GM23338 (cell line): ENCODE measurements around the gene NBDY. TPM values are rescaled to one million over a fixed set of nuclear protein-coding genes. Genes with fewer than 3 reads are reported as not detected.

Experiments used
- ATAC-seq: fragments of 200-7000 bp; cut with Tn5 transposase; 3 replicates; pipeline ENCODE4 v1.9.1; 2020
- DNase-seq: peaks from one replicate; pipeline ENCODE4 v3.0.0-alpha.2; 2015; ENCODE audit warnings: low spot score
- H2AFZ ChIP-seq: fragments of 200-600 bp; sonication (generic); 2 replicates; pipeline ENCODE4 v1.8.0; 2016; ENCODE audit warnings: antibody characterized with exemption, mild to moderate bottlenecking, moderate library complexity
- H3F3A ChIP-seq: fragments of 200-600 bp; sonication (generic); replicated peaks from 2 replicates; pipeline ENCODE4 v1.8.0; 2017; ENCODE audit warnings: antibody characterized with exemption, mixed run types, low read depth
- H3K27ac ChIP-seq: fragments of 200-600 bp; sonication (generic); 2 replicates; pipeline ENCODE4 v1.6.1; 2016; ENCODE audit warnings: low read depth
- H3K27me3 ChIP-seq: fragments of 200-600 bp; sonication (generic); 2 replicates; pipeline ENCODE4 v1.8.0; 2016; ENCODE audit warnings: mild to moderate bottlenecking, mixed run types, moderate library complexity; ENCODE audit not compliant: insufficient read depth
- H3K36me3 ChIP-seq: fragments of 200-600 bp; sonication (generic); 2 replicates; pipeline ENCODE4 v1.8.0; 2016; ENCODE audit warnings: mild to moderate bottlenecking; ENCODE audit not compliant: insufficient read depth
- H3K4me1 ChIP-seq: fragments of 200-600 bp; sonication (generic); 2 replicates; pipeline ENCODE4 v1.8.0; 2016; ENCODE audit warnings: mild to moderate bottlenecking, moderate library complexity; ENCODE audit not compliant: insufficient read depth
- H3K4me2 ChIP-seq: fragments of 200-600 bp; sonication (generic); 2 replicates; pipeline ENCODE4 v1.7.1; 2017; ENCODE audit warnings: mixed run types
- H3K4me3 ChIP-seq: fragments of 200-600 bp; sonication (generic); 2 replicates; pipeline ENCODE4 v1.6.1; 2016; ENCODE audit warnings: mixed run types
- H3K79me2 ChIP-seq: fragments of 200-600 bp; sonication (generic); replicated peaks from 2 replicates; pipeline ENCODE4 v1.8.0; 2017; ENCODE audit warnings: mild to moderate bottlenecking; ENCODE audit not compliant: insufficient read depth
- H3K9me2 ChIP-seq: fragments of 200-600 bp; sonication (generic); 2 replicates; pipeline ENCODE4 v1.8.0; 2017; ENCODE audit not compliant: insufficient read depth
- H4K20me1 ChIP-seq: fragments of 200-600 bp; sonication (generic); replicated peaks from 2 replicates; pipeline ENCODE4 v1.8.0; 2017; ENCODE audit warnings: mild to moderate bottlenecking; ENCODE audit not compliant: insufficient read depth
- H3K27ac Mint-ChIP-seq: 2 replicates; pipeline ENCODE4 v1.8.0; 2020; ENCODE audit warnings: inconsistent platforms, mild to moderate bottlenecking, moderate library complexity, mixed read lengths
- H3K27me3 Mint-ChIP-seq: 3 replicates; pipeline ENCODE4 v1.8.0; 2022; ENCODE audit warnings: low read depth, mild to moderate bottlenecking, moderate library complexity, mixed read lengths, inconsistent platforms; ENCODE audit not compliant: insufficient read depth, poor library complexity
- H3K36me3 Mint-ChIP-seq: 3 replicates; pipeline ENCODE4 v1.8.0; 2021; ENCODE audit warnings: low read depth, mild to moderate bottlenecking, inconsistent platforms, moderate library complexity, mixed read lengths
- H3K4me1 Mint-ChIP-seq: 3 replicates; pipeline ENCODE4 v1.8.0; 2020; ENCODE audit warnings: mild to moderate bottlenecking, inconsistent platforms, mixed read lengths
- H3K4me3 Mint-ChIP-seq: 3 replicates; pipeline ENCODE4 v1.8.0; 2021; ENCODE audit warnings: moderate library complexity, mild to moderate bottlenecking, inconsistent platforms, mixed read lengths
- H3K9me3 Mint-ChIP-seq: 3 replicates; pipeline ENCODE4 v1.8.0; 2020; ENCODE audit warnings: moderate library complexity, mild to moderate bottlenecking, inconsistent platforms, mixed read lengths
- CREB1 ChIP-seq: fragments of 250-450 bp; sonication (Bioruptor Pico); IDR thresholded peaks from 2 replicates; pipeline ENCODE4 v1.5.0; 2020; ENCODE audit warnings: low read depth, mild to moderate bottlenecking, moderate library complexity
- CTCF ChIP-seq, 2 experiments: fragments of 200-600 bp in 1 of 2; sonication (generic) in 1 of 2; conservative IDR thresholded peaks; 2 replicates each; pipeline versions ENCODE4 v1.5.1 to v1.6.1; 2016 to 2017; ENCODE audit warnings: antibody characterized with exemption in 2 of 2, low read depth in 2 of 2, mild to moderate bottlenecking in 2 of 2, moderate library complexity in 1 of 2
- ETS1 ChIP-seq: IDR thresholded peaks from 2 replicates; pipeline ENCODE4 v1.6.1; 2016; ENCODE audit warnings: antibody characterized with exemption
- EZH2 ChIP-seq: fragments of 200-600 bp; sonication (generic); IDR thresholded peaks from one replicate; pipeline ENCODE4 v1.8.0; 2017; ENCODE audit warnings: antibody characterized with exemption, mild to moderate bottlenecking, low read depth; ENCODE audit not compliant: unreplicated experiment
- EZH2phosphoT487 ChIP-seq: fragments of 200-600 bp; sonication (generic); IDR thresholded peaks from one replicate; pipeline ENCODE4 v1.8.1; 2018; ENCODE audit warnings: antibody characterized with exemption; ENCODE audit not compliant: unreplicated experiment
- JUNB ChIP-seq: IDR thresholded peaks from one replicate; pipeline ENCODE4 v1.6.1; 2016; ENCODE audit warnings: antibody characterized with exemption; ENCODE audit not compliant: unreplicated experiment
- NANOG ChIP-seq: IDR thresholded peaks from 2 replicates; pipeline ENCODE4 v1.6.1; 2016; ENCODE audit warnings: antibody characterized with exemption, borderline replicate concordance
- POLR2AphosphoS5 ChIP-seq: IDR thresholded peaks from 2 replicates; pipeline ENCODE4 v1.6.1; 2016; ENCODE audit warnings: antibody characterized with exemption, low read depth
- REST ChIP-seq: IDR thresholded peaks from one replicate; pipeline ENCODE4 v1.6.1; 2018; ENCODE audit warnings: antibody characterized with exemption; ENCODE audit not compliant: unreplicated experiment
- ZNF114 ChIP-seq: fragments of 250-450 bp; sonication (Bioruptor Pico); IDR thresholded peaks from 2 replicates; pipeline ENCODE4 v1.5.0; 2020; ENCODE audit warnings: mild to moderate bottlenecking, moderate library complexity
- ZNF331 ChIP-seq: fragments of 250-450 bp; sonication (Bioruptor Pico); IDR thresholded peaks from 2 replicates; pipeline ENCODE4 v1.5.0; 2020; ENCODE audit warnings: low read depth, mild to moderate bottlenecking, moderate library complexity
- polyA plus RNA-seq: library from polyadenylated mRNA; unstranded; fragments of >200 nt; fragmentation: Nextera tagmentation; extraction: Ambion mirVana; gene quantifications from 2 replicates; pipeline ENCODE4 v1.2.1, GENCODE V29; 2016
- total RNA-seq: library from RNA; depleted of rRNA; stranded (reverse); fragments of >200 nt; shearing (Covaris generic); gene quantifications from 2 replicates; pipeline ENCODE4 v1.2.3, GENCODE V29; 2014

The NBDY gene
- total and polyA plus RNA-seq, 2 experiments from 2014 or later, result 9.6 to 206 TPM

- no peak for TF ChIP-seq REST
- TF ChIP-seq EZH2, result no peak
- no peak for TF ChIP-seq POLR2AphosphoS5
- no peak for TF ChIP-seq NANOG
Observed at GRCh38 chrX:56761167-56761566, 32.1 kb downstream of the NBDY start (continued).

GRCh38 chrX:56762220-56762619 is 33.2 kb downstream of the NBDY start:
- H3K9me2 ChIP-seq, result no peaks in the 10 kb centered on the region
- Mint-ChIP-seq H3K4me1 (peaks cover 14% of the 10 kb centered on the region; the same call in 2 of the 3 replicates), H3K4me3 (no peak overlapping the region), H3K36me3 (peaks cover 15% of the 10 kb centered on the region), H3K27ac (no peak overlapping the region), H3K27me3 (peaks cover 3% of the 10 kb centered on the region), H3K9me3 (no peaks in the 10 kb centered on the region)
- no peaks in the 10 kb centered on the region for H3K36me3 ChIP-seq
- no peak for DNase-seq
- ATAC-seq, result no peak
- H4K20me1 ChIP-seq, result no peaks in the 10 kb centered on the region; the same call in 1 of the 2 replicates
- H3K27me3 ChIP-seq, result no peaks in the 10 kb centered on the region
- H3K4me1 ChIP-seq, result no peaks in the 10 kb centered on the region
- H3K4me2 ChIP-seq, result no peak overlapping the region
- H3F3A ChIP-seq, result no peaks in the 10 kb centered on the region
- peaks cover 11% of the 10 kb centered on the region; the same call in 1 of the 2 replicates for H3K79me2 ChIP-seq
- no peak overlapping the region for H3K4me3 ChIP-seq
- H2AFZ ChIP-seq, result no peak overlapping the region
- H3K27ac ChIP-seq, result no peak overlapping the region
- TF ChIP-seq JUNB, result no peak
- no peak for TF ChIP-seq EZH2
- TF ChIP-seq CTCF (conservative IDR thresholded peaks at IDR 0.05; ENCODE audit: low read depth in 2 of 2), result no peak
- TF ChIP-seq ETS1, result no peak
- no peak for TF ChIP-seq ZNF114 (CRISPR knock-in tag)
- no peak for TF ChIP-seq CREB1 (CRISPR knock-in tag)
- no peak for TF ChIP-seq REST
- no peak for TF ChIP-seq EZH2phosphoT487
- TF ChIP-seq NANOG, result no peak
- TF ChIP-seq ZNF331 (CRISPR knock-in tag), result no peak
